Measurements from ENCODE around the gene RNGTT.

Gene RNGTT

GRCh38 chr6:88963139-88964090, at the start of gene RNGTT:
Gene RNGTT (minus strand): TSS chr6:88963618. CDS start chr6:88963409, 209 bp downstream.
- peak within 1 kb of the TSS; percentile 79 for H3K4me3 ChIP-seq (ENCODE audit: low read depth, low read length)
- DNase-seq (ENCODE audit: low read depth) = peak; percentile 72
- no peak for TF ChIP-seq CTCF (IDR thresholded peaks at IDR 0.05; ENCODE audit: control insufficient read depth, extremely low read depth, insufficient read depth)

GRCh38 chr6:89011436-89011835, 48.0 kb upstream of the RNGTT start:
- no peak for TF ChIP-seq CTCF (IDR thresholded peaks at IDR 0.05; ENCODE audit: control insufficient read depth, extremely low read depth, insufficient read depth)
- no peak overlapping the region for H3K4me3 ChIP-seq (ENCODE audit: low read depth, low read length)
- no peak for DNase-seq (ENCODE audit: low read depth)

- H3K4me3 ChIP-seq (ENCODE audit: low read depth, low read length) = no peak overlapping the region
- no peak for TF ChIP-seq CTCF (IDR thresholded peaks at IDR 0.05; ENCODE audit: control insufficient read depth, extremely low read depth, insufficient read depth)
- DNase-seq (ENCODE audit: low read depth) = no peak
Observed at GRCh38 chr6:89010825-89011224, 47.4 kb upstream of the RNGTT start.

DNA sequence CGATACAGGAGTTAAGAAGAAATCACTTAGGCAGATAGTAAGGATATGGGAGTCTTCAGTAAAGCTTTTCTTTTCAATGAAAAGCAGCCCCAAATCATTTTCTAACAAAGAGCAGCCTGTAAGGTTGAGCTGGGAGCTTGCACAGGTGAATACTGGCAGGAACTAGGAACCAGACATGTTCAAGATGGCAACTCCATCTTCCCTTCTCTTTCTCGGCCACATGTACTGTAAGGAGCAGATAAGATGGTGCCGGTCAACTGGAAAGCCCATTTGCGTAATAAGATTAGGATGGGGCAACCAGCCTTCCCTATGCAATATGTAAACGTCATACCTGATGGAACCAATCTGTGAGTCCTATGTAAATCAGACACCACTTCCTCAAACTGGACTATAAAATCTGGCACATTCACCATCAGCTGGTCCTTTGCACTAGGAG, 46.2 kb upstream of the RNGTT start:
- H3K4me3 ChIP-seq (ENCODE audit: low read depth, low read length) = no peak overlapping the region
- DNase-seq (ENCODE audit: low read depth) = no peak
- TF ChIP-seq CTCF (IDR thresholded peaks at IDR 0.05; ENCODE audit: control insufficient read depth, extremely low read depth, insufficient read depth) = no peak

GRCh38 chr6:89008815-89009374, 45.5 kb upstream of the RNGTT start:
- no peak for DNase-seq (ENCODE audit: low read depth)
- no peak overlapping the region for H3K4me3 ChIP-seq (ENCODE audit: low read depth, low read length)
- no peak for TF ChIP-seq CTCF (IDR thresholded peaks at IDR 0.05; ENCODE audit: control insufficient read depth, extremely low read depth, insufficient read depth)

DNA sequence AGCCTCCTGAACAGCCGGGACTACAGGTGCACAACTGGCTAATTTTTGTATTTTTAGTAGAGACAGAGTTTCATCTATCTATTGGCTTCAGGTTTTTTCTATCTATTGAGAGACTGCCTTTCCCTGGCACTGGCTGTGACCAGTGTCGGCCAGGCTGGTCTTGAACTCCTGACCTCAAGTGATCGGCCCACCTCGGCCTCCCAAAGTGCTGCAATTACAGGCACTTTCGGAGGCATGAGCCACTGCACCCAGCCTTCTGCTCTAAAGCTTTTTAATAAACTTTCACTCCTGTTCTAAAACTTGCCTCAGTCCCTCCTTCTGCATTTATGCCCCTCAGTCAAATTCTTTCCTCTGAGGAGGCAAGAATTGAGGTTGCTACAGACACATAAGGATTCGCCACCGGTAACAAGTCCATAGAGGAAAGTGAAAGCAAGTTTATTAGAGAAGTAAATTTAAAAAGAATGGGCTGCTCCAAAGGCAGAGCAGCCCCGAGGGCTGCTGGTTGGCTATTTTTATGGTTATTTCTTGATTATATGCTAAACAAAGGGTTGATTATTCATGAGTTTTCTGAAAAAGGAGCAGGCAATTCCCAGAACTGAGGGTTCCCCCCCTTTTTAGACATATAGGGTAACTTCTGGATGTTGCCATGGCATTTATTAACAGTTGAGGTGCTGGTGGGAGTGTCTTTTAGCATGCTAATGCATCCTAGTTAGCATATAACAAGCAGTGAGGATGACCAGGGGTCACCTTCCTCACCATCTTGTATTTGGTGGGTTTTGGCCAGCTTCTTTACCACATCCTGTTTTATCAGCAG, 44.8 kb upstream of the RNGTT start:
- no peak for DNase-seq (ENCODE audit: low read depth)
- H3K4me3 ChIP-seq (ENCODE audit: low read depth, low read length) = no peak overlapping the region
- no peak for TF ChIP-seq CTCF (IDR thresholded peaks at IDR 0.05; ENCODE audit: control insufficient read depth, extremely low read depth, insufficient read depth)

All from LNCaP clone FGC (cell line).